ENCODE data around the gene NAT8.
"Not testable (repeated sequence)": the region's sequence is repeated elsewhere in the genome, so short reads cannot be mapped to it uniquely, and the experiment has no call there.

Gene NAT8, protein sequence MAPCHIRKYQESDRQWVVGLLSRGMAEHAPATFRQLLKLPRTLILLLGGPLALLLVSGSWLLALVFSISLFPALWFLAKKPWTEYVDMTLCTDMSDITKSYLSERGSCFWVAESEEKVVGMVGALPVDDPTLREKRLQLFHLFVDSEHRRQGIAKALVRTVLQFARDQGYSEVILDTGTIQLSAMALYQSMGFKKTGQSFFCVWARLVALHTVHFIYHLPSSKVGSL

DNA sequence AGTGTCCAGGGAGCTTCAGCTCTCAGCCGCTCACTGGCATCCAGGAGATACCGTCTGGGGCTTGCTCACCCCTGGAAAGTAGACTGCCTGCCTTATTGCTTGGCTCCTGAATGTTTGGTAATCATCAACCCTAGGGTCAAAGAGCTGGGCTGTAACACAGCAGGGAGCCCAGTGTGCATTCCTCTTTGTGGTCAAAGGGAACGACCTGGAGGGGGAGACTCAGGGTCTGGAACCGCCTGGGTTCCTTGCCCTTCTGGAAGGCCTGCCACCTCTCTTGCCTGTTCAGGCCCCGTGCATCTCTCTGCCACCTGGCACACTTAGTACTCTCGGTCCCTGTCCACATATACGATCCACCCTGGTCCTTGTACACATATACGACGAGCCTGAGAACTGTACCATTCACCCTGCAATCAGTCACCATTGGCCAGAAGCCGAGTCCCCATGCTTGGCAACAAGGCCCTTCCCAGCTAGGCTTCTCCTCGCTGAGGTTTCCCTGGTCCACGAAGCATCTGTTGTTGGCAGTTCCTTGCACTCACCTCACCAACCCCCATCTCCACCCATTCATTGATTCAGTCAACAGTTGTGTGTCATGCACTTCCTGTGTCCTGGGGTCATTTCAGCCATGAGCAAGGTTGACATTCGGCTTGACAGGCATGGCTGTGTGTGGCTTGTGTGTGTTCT is at the start of gene NAT8:
TSS of gene NAT8 (minus strand) at position 85 of the 681 bp plus-strand sequence. CDS start 794 bp downstream, outside the sequence.
- DNase-seq: no peak

DNA sequence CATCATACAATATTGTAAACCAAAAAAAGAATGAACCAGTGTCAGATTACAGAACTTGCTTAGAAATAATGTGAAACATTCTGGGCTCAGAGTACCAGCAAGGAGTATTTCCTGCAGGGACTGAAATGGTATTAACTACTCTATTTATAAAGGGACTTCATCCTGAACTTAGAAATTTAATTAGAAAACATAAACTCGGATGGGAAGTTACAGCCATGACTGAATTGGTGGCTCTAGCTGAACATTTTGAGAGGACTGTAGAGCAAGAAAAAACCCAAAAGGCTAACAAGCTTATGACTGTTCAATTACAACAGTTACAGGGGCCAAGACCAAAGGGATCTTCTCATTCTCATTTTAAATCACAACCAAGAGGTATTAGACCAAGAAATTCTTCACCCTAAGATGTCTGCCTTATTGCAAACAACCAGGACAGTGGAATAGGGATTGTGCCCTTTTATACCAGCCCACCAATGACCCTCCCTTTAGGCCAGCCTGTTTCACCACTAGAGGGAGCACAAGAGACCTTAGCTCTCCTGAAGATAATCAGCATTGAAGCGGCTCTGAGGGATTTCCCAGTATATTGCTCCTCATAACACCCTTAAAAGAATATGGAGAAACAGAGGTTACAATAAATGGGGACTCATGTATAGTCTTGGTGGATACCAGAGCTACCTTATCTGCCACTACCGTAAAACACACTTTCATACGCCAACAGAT is 48.3 kb upstream of the NAT8 start:
- peak; percentile 12 to 34 for DNase-seq

DNA sequence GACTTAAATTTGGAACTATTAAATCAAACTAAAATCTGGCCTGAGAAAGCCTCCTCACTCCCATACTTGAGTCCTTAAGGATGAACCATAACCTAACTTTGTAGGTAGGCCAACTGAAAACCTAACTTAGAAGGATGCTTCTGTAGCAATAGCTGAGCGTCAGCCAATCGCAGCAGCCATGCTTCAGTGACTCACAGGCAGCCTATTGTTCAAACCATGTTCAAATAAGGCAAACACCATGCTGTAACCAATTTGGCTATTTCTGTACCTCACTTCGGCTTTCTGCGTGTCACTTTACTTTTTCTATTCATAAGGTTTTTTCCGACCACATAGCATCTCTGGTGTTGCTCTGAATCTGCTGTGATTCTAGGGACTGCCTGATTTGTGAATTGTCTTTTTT is 46.3 kb upstream of the NAT8 start:
- not testable (repeated sequence) for DNase-seq

DNA sequence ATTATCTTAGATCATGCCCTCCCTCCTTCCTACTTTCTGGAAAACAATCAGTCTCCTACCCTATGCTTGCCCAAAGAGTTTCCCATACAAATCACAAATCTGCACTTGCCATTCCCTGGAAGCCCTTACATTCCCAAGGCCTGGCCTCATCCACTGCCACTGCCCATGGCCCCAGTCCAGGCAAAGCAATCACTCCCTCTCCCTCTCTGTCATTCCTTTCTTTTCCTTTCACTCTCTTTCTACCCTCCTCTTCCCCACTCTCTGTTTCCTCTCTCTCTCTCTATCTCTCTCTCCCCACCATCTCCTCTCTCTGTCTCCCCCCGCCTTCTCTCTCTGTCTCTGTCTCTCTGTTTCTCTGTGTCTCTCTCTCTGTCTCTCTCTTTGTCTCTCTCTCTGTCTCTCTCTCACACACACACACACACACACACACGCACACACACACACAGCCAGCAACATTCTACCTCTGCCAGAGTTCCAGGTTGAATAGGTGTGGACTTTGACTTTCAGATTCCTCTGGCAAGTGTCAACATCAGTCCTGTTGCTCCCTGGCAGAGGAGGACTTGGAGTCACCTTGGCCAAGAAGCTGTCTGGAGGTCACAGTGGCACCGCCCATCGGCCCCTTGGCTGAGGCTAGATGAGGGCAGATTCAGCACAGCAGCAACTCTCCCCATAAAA is 43.7 kb upstream of the NAT8 start:
- DNase-seq: no peak

DNA sequence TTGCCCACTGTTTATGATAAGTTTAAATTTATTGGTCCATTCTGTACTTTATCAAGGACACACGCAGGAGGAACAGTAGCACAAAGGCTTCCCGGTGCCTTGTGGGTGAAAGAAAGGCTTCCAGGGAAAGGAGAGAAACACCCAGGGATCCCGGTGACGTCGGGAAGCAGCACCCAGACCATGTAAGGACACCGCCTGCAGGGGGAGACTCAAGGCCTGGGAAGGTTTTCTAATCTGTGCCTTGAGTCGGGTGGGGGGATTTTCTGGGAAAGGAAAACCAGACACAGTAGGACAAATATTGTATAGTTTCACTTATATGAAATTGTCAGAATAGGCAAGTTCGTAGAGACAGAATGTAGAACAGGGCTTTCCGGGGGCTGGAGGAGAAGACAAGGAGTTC is 42.7 kb upstream of the NAT8 start:
- not testable (repeated sequence) for DNase-seq

DNA sequence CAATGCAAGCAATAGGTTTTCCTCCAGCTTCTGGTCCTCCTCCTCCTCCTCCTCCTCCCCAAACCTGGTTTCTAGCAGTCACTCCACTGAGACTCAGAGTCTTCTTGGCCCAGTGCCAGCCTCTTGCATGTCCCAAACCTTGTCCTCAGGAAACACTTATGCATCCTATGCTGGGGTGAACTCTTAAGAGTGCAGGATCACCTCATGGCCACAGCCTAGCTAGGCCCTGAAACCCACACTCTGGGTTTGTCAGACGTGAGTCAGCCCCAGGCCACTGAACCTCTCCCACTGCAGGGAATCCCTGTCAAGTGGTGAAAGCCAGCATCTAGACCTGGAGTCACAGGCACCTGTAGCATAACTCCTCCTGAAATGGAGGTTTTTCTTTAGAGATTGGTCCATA is 42.1 kb upstream of the NAT8 start:
- DNase-seq: not testable (repeated sequence)

DNA sequence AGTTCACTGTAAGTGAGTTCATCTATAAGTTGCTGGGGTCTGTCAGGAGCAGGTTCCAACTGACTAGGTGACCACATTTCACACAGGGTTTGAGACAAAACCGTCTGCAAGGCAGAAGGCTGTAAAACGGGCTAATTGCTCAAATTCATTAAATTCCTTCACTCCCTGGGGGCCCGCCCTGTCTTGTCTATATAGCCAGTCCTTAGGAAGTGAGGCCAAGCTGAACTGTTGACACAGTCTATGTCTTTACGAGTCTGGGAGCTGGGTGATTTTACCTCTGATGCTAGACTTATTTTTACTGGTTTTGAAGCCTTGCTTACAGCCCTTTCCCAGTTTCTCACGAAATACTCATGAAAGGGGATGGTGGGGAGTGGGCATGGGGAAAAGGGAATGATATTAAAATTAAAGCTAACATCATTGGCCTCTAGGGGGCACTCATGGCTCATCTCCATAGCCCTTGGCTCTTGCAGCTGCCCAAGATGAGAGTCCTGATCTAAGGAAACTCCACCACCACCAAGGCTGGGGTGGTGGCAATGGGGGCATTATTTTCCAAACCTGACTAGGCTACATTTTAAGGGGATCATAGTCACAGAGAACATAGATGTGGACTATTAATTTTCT is 37.8 kb upstream of the NAT8 start:
- DNase-seq: peak; percentile 52 to 64

DNA sequence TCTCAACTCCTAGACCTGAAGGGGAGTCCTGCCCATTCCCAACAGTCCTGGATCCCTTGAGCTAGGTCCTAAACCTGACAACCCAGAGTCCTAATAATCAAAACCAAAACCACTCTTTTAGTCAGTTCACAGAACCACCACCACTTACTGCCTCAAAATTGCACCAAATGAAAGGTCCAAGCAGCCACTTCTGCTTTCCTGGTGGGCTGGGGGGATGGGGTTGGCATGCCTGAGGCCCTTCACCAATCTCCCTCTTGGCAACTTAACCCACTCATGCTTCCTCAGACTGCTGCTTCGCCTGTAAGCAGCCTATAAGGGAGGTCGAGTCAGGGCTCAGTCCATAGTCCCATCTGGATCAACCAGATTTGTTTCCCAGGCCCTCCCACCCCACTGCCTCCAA is 37.0 kb upstream of the NAT8 start:
- DNase-seq: not testable (repeated sequence)

DNA sequence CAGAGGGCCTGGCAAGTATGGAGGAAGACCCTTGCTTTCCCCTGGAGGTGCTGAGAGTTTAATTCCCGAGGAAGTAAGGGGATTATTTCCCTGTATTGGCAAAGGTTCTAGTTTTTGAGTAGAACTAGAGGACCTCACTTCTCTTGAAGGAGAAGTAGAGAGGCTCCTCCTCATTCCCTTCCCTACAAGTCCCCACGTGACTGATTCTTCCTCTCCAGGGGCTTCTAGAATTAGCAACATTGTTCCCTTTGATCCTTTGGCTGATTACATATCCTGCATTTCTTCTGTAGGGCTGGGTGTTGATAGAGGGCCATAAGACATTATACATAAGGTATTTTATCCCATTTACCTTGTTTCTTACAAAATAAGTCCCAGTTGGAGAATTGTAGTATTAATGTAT is 35.8 kb upstream of the NAT8 start:
- not testable (repeated sequence) for DNase-seq

DNA sequence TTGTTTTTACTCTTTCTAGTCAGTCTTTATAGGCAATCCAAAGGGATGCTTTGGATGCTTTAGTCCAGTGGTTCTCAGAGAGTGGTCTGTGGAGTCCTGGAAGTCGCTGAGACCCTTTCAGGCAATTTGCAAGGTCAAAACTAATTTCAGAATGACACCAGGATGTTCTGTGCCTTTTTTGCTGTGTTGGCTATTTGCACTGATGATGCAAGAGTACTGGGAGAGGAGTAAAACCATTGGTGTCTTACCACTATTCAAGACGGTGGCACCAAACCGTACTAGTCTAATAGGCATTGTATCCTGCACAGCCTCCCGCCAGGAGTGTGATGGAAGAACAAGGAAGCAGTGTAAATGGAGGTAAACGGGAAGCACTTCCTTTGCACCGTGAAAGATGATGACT is 34.0 kb upstream of the NAT8 start:
- not testable (repeated sequence) for DNase-seq

DNA sequence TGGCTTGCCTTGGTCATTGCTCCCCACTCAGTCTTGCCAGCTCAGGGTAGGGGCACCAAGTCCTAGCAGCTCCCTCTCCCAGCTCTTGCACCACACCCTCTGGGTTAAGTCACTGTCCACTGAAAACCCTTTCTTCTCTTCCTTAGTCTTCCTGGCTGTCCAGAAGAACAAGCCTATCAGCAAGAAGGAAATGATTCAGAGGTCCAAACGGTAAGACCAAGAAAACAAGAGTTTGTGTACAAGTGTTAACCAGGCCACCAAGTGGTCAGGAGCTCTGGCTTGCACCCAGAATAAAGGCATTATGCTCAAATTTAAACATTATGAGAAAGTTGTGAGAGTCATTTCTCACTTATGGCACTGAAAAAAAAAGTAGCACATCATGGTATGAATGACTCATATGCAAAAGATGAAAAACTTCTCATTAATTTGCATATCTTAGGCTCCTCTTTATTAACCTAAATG is 32.5 kb upstream of the NAT8 start:
- not testable (repeated sequence) for DNase-seq

DNA sequence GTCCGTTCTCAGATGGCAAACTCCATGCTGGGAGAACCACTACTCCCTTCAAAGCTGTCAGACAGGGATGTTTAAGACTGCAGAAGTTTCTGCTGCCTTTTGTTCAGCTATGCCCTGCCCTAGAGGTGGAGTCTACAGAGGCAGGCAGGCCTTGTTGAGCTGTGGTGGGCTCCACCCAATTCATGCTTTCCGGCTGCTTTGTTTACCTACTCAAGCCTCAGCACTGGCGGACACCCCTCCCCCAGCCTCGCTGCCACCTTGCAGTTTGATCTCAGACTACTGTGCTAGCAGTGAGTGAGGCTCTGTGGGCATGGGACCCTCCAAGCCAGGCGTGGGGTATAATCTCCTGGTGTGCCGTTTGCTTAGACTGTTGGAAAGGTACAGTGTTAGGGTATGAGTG is 27.8 kb upstream of the NAT8 start:
- DNase-seq: not testable (repeated sequence)

DNA sequence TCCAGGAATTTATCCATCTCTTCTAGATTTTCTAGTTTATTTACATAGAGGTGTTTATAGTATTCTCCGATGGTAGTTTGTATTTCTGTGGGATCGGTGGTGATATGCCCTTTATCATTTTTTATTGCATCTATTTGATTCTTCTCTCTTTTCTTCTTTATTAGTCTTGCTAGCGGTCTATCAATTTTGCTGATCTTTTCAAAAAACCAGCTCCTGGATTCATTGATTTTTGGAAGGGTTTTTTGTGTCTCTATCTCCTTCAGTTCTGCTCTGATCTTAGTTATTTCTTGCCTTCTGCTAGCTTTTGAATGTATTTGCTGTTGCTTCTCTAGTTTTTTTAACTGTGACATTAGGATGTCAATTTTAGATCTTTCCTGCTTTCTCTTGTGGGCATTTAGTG is 25.0 kb upstream of the NAT8 start:
- DNase-seq: not testable (repeated sequence)

DNA sequence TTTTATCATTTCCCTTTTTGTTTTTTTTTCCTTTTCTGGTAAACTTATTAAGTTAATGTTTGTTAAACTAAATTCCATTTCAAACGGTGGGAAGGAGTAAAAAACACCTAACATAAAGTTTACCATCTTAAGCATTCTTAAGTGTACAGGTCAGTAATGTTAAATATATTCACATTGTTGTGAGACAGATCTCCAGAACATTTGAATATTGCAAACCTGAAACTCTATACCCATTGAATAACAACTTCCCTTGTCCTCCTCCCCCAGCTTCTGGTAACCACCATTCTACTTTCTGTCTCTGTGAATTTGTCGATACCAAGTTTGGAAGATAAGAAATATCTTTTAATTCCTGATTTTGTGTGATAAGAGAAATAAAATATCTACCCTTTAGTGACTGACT is 12.0 kb upstream of the NAT8 start:
- DNase-seq: peak in 1 of 2 experiments; percentile 2

DNA sequence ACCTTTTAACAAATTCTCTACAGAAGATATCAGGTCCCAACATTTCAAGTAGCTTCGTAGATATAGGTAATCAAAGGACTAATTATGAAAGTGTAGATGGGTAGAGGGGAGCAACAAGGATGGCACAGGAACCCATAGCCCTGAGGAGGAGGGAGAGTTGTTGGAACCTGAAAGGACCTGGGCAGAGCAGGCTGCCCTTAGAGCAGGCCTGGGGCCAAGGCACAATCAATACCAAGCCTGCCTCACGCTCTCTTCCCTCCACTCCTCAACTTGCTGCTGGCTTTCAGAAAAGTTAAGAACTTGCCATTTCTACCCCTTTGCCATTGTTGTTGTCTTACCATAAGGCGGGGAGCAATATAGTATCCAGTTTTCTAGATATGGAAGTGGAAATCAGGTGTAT is 10.1 kb upstream of the NAT8 start:
- no peak for DNase-seq

DNA sequence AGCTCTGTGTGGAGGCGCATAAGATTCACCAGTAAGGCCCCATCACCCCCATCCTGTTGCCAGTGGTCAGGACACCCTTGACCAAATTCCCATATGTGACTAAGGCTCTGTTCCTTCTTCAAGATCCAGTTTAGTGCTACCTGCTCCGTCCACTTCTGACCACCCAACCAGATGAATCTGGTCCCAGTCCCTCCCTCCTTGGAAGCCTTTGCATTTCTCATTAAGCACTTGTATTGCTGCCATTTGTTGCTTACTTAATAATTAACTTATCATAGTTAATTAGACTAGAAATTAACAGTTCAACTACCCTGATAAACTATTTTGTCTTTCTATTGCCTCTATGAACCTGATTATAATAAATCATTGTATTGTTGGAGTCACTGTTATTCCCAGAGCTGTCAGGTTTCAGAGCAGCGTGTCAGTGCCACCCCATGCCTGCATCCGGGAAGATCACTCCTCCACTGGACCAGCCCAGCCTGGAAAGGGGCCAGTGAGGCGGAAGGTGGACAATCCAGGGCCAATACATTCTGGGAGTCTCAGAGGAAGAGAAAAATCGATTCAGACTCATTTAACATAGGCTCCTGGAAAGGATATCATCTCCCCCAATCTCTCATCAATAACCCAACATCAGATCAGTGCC is 9.5 kb upstream of the NAT8 start:
- no peak for DNase-seq

DNA sequence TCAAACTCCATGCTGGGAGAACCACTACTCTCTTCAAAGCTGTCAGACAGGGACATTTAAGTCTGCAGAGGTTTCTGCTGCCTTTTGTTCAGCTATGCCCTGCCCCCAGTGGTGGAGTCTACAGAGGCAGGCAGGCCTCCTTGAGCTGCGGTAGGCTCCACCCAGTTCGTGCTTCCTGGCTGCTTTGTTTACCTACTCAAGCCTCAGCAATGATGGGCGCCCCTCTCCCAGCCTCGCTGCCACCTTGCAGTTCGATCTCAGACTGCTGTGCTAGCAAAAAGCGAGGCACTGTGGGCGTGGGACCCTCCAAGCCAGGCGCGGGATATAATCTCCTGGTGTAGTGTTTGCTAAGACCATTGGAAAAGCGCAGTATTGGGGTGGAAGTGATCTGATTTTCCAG is 5.5 kb upstream of the NAT8 start:
- DNase-seq: not testable (repeated sequence)

DNA sequence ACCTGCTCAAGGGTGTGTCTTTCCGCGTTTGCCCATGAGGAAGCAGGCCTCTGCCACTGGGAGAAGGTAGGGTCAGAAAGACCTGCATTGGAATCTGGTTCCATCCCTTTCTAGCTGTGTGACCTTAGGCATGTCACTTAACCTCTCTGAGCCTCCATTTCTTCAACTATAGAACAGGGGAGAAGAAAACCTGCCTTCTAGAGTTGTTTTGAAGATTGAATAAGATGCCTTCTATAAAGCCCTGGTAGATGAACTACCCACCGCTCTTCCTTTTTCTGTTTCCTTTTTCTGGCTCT is 507 bp downstream of the NAT8 start:
- no peak for DNase-seq

DNA sequence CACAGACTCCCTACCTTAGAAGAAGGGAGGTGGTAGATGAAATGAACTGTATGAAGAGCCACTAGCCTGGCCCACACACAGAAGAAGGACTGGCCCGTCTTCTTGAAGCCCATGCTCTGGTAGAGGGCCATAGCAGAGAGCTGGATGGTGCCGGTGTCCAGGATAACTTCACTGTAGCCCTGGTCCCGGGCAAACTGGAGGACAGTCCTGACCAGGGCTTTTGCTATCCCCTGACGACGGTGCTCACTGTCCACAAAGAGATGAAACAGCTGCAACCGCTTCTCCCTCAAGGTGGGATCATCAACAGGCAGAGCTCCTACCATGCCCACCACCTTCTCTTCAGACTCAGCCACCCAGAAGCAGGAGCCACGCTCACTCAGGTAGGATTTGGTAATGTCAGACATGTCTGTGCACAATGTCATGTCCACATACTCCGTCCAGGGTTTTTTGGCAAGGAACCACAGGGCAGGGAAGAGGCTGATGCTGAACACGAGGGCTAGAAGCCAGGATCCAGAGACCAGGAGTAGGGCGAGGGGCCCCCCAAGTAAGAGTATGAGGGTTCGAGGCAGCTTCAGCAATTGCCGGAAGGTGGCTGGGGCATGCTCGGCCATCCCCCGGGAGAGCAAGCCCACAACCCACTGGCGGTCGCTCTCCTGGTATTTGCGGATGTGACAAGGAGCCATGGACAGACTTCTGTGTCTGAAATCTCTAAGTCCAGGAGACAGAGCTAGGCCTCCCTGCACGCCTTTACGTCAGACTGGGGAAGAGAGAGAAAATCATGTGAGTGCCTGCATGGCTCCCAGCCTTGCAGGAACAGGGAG is 1.1 kb downstream of the NAT8 start:
- DNase-seq: no peak

DNA sequence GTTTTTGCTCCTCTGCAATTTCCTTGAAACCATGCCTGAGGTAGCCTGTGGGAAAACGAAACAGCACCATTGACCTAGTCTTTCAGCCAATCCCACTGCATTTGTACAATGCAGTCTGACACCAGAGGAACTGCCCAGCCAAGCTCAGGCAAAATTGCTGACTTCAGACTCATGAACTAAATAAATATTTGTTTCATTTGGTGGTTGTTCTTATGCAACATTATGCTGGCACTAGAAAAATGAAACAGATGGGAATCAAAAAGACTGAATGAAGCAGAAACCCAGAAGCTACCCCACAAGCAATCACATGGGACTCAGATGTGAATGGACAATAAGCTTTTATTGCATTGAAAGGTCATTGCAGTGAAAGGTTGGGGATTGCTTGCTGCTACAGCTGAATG is 1.7 kb downstream of the NAT8 start:
- no peak for DNase-seq

DNA sequence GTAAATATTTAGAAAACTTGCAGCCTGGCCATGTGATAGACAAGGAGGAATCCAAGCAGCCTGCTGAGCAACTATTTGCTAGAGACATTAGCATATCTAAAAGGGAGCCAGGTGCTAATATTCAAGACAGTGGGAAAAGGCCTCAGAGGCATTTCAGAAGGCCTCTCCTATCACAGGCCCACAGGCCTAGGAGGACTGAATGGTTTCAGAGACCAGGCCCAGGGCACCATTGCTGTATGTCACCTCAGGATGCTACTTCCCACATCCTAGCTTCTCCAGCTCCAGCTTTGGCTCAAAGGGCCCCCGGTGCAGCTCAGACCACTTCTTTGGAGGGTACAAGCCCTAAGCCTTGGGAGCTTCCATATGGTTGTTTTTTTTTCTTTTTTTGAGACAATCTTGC is 3.8 kb downstream of the NAT8 start:
- no peak for DNase-seq

DNA sequence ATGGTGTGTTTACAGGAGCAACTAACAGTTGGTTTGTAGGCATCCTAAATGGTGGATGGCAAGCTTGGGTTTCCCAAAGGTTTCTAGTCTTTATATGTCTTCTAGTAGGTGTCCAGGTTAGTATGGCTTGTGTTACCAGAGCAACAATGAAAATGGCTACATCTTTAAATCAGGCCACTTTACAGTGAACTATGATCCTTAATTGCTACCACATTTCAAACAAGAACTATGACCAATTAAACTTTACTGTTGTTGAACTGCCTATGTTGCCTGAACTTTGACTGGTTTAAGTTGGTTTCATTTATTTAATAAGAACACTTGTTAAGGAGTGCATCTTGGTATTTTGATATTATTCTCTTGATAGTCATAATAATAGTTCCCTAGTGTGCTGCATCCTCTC is 5.2 kb downstream of the NAT8 start:
- DNase-seq: not testable (repeated sequence)
